ENCODE measurements around the gene COLEC11. TPM values are rescaled to one million over a fixed set of nuclear protein-coding genes. Genes with fewer than 3 reads are reported as not detected.

The COLEC11 gene
- total and polyA plus RNA-seq, 2 experiments from 2014 or later = 1.3 to 1.5 TPM

DNA sequence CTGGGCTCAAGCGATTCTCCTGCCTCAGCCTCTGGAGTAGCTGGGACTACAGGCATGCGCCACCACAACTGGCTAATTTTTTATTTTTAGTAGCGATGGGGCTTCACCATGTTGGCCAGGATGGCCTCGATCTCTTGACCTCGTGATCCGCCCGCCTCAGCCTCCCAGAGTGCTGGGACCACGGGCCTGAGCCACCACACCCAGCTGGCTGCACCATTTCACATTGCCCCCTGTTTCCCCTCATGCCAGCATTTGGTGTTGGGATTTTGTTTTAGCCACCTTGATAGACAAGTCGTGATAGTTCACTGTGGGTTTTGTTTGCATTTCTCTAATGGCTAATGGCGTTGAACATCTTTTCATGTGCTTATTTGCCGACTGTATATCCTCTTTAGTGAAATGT lies 5.8 kb upstream of the COLEC11 start:
- Histone ChIP-seq H3K36me3 (ENCODE audit: insufficient read depth) (no peaks in the 10 kb centered on the region; the same call in 1 of the 2 replicates), H3K79me2 (replicated peaks; ENCODE audit: insufficient read depth) (no peaks in the 10 kb centered on the region), H3K27me3 (ENCODE audit: insufficient read depth) (no peaks in the 10 kb centered on the region), H2AFZ (no peak overlapping the region), H4K20me1 (replicated peaks; ENCODE audit: insufficient read depth) (0 out of 2 replicates have a peak, but pooled peaks cover 5% of the 10 kb centered on the region), H3F3A (replicated peaks; ENCODE audit: low read depth) (no peaks in the 10 kb centered on the region), H3K4me1 (ENCODE audit: insufficient read depth) (no peaks in the 10 kb centered on the region), H3K4me2 (no peak overlapping the region), H3K27ac (ENCODE audit: low read depth) (no peak overlapping the region), H3K9me2 (ENCODE audit: insufficient read depth) (no peaks in the 10 kb centered on the region), H3K4me3 (no peak overlapping the region)
- Mint-ChIP-seq H3K27ac (no peak overlapping the region), H3K4me3 (no peak overlapping the region), H3K36me3 (ENCODE audit: low read depth) (peaks cover 33% of the 10 kb centered on the region), H3K9me3 (peaks cover 15% of the 10 kb centered on the region), H3K27me3 (ENCODE audit: insufficient read depth, low read depth, poor library complexity) (no peaks in the 10 kb centered on the region), H3K4me1 (no peaks in the 10 kb centered on the region)
- no peak for TF ChIP-seq CREB1 (CRISPR knock-in tag; IDR thresholded peaks at IDR 0.05; ENCODE audit: low read depth)
- TF ChIP-seq POLR2AphosphoS5 (IDR thresholded peaks at IDR 0.05; ENCODE audit: low read depth) = no peak
- TF ChIP-seq, protein P1, sequence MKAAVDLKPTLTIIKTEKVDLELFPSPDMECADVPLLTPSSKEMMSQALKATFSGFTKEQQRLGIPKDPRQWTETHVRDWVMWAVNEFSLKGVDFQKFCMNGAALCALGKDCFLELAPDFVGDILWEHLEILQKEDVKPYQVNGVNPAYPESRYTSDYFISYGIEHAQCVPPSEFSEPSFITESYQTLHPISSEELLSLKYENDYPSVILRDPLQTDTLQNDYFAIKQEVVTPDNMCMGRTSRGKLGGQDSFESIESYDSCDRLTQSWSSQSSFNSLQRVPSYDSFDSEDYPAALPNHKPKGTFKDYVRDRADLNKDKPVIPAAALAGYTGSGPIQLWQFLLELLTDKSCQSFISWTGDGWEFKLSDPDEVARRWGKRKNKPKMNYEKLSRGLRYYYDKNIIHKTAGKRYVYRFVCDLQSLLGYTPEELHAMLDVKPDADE (IDR thresholded peaks at IDR 0.05) = no peak
- no peak for TF ChIP-seq ZNF331 (CRISPR knock-in tag; IDR thresholded peaks at IDR 0.05; ENCODE audit: low read depth)
- TF ChIP-seq, protein P2, sequence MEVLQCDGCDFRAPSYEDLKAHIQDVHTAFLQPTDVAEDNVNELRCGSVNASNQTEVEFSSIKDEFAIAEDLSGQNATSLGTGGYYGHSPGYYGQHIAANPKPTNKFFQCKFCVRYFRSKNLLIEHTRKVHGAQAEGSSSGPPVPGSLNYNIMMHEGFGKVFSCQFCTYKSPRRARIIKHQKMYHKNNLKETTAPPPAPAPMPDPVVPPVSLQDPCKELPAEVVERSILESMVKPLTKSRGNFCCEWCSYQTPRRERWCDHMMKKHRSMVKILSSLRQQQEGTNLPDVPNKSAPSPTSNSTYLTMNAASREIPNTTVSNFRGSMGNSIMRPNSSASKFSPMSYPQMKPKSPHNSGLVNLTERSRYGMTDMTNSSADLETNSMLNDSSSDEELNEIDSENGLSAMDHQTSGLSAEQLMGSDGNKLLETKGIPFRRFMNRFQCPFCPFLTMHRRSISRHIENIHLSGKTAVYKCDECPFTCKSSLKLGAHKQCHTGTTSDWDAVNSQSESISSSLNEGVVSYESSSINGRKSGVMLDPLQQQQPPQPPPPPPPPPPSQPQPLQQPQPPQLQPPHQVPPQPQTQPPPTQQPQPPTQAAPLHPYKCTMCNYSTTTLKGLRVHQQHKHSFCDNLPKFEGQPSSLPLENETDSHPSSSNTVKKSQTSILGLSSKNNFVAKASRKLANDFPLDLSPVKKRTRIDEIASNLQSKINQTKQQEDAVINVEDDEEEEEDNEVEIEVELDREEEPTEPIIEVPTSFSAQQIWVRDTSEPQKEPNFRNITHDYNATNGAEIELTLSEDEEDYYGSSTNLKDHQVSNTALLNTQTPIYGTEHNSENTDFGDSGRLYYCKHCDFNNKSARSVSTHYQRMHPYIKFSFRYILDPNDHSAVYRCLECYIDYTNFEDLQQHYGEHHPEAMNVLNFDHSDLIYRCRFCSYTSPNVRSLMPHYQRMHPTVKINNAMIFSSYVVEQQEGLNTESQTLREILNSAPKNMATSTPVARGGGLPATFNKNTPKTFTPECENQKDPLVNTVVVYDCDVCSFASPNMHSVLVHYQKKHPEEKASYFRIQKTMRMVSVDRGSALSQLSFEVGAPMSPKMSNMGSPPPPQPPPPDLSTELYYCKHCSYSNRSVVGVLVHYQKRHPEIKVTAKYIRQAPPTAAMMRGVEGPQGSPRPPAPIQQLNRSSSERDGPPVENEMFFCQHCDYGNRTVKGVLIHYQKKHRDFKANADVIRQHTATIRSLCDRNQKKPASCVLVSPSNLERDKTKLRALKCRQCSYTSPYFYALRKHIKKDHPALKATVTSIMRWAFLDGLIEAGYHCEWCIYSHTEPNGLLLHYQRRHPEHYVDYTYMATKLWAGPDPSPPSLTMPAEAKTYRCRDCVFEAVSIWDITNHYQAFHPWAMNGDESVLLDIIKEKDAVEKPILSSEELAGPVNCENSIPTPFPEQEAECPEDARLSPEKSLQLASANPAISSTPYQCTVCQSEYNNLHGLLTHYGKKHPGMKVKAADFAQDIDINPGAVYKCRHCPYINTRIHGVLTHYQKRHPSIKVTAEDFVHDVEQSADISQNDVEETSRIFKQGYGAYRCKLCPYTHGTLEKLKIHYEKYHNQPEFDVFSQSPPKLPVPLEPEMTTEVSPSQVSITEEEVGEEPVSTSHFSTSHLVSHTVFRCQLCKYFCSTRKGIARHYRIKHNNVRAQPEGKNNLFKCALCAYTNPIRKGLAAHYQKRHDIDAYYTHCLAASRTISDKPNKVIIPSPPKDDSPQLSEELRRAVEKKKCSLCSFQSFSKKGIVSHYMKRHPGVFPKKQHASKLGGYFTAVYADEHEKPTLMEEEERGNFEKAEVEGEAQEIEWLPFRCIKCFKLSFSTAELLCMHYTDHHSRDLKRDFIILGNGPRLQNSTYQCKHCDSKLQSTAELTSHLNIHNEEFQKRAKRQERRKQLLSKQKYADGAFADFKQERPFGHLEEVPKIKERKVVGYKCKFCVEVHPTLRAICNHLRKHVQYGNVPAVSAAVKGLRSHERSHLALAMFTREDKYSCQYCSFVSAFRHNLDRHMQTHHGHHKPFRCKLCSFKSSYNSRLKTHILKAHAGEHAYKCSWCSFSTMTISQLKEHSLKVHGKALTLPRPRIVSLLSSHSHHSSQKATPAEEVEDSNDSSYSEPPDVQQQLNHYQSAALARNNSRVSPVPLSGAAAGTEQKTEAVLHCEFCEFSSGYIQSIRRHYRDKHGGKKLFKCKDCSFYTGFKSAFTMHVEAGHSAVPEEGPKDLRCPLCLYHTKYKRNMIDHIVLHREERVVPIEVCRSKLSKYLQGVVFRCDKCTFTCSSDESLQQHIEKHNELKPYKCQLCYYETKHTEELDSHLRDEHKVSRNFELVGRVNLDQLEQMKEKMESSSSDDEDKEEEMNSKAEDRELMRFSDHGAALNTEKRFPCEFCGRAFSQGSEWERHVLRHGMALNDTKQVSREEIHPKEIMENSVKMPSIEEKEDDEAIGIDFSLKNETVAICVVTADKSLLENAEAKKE (CRISPR knock-in tag; IDR thresholded peaks at IDR 0.05) = no peak
- TF ChIP-seq, protein P3, sequence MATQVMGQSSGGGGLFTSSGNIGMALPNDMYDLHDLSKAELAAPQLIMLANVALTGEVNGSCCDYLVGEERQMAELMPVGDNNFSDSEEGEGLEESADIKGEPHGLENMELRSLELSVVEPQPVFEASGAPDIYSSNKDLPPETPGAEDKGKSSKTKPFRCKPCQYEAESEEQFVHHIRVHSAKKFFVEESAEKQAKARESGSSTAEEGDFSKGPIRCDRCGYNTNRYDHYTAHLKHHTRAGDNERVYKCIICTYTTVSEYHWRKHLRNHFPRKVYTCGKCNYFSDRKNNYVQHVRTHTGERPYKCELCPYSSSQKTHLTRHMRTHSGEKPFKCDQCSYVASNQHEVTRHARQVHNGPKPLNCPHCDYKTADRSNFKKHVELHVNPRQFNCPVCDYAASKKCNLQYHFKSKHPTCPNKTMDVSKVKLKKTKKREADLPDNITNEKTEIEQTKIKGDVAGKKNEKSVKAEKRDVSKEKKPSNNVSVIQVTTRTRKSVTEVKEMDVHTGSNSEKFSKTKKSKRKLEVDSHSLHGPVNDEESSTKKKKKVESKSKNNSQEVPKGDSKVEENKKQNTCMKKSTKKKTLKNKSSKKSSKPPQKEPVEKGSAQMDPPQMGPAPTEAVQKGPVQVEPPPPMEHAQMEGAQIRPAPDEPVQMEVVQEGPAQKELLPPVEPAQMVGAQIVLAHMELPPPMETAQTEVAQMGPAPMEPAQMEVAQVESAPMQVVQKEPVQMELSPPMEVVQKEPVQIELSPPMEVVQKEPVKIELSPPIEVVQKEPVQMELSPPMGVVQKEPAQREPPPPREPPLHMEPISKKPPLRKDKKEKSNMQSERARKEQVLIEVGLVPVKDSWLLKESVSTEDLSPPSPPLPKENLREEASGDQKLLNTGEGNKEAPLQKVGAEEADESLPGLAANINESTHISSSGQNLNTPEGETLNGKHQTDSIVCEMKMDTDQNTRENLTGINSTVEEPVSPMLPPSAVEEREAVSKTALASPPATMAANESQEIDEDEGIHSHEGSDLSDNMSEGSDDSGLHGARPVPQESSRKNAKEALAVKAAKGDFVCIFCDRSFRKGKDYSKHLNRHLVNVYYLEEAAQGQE (IDR thresholded peaks at IDR 0.05; ENCODE audit: unreplicated experiment) = no peak
- no peak for TF ChIP-seq EZH2 (IDR thresholded peaks at IDR 0.05; ENCODE audit: low read depth, unreplicated experiment)
- TF ChIP-seq NANOG (IDR thresholded peaks at IDR 0.05; ENCODE audit: borderline replicate concordance) = no peak
- TF ChIP-seq, protein P4, sequence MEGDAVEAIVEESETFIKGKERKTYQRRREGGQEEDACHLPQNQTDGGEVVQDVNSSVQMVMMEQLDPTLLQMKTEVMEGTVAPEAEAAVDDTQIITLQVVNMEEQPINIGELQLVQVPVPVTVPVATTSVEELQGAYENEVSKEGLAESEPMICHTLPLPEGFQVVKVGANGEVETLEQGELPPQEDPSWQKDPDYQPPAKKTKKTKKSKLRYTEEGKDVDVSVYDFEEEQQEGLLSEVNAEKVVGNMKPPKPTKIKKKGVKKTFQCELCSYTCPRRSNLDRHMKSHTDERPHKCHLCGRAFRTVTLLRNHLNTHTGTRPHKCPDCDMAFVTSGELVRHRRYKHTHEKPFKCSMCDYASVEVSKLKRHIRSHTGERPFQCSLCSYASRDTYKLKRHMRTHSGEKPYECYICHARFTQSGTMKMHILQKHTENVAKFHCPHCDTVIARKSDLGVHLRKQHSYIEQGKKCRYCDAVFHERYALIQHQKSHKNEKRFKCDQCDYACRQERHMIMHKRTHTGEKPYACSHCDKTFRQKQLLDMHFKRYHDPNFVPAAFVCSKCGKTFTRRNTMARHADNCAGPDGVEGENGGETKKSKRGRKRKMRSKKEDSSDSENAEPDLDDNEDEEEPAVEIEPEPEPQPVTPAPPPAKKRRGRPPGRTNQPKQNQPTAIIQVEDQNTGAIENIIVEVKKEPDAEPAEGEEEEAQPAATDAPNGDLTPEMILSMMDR (conservative IDR thresholded peaks at IDR 0.05; ENCODE audit: low read depth in 2 of 2) = no peak
- no peak for TF ChIP-seq JUNB (IDR thresholded peaks at IDR 0.05; ENCODE audit: unreplicated experiment)
- TF ChIP-seq STAT1 (IDR thresholded peaks at IDR 0.05; ENCODE audit: unreplicated experiment) = no peak
- no peak for TF ChIP-seq ZNF114 (CRISPR knock-in tag; IDR thresholded peaks at IDR 0.05)
- no peak for TF ChIP-seq EZH2phosphoT487 (IDR thresholded peaks at IDR 0.05; ENCODE audit: unreplicated experiment)
- DNase-seq (ENCODE audit: low spot score) = no peak
- ATAC-seq = no peak

Data from GM23338 (cell line).